GM18868 (cell line): ENCODE measurements around the gene MAP7.

Experiments
- ATAC-seq: cut with Tn5 transposase; IDR thresholded peaks from one replicate; pipeline ENCODE4 v1.9.1; 2021; ENCODE audit warnings: mild to moderate bottlenecking, moderate library complexity; ENCODE audit not compliant: unreplicated experiment

The MAP7 gene

GRCh38 chr6:136345145-136345544, 205.1 kb downstream of the MAP7 start:
- ATAC-seq = no peak

- ATAC-seq = no peak
Measured at GRCh38 chr6:136344420-136344819, 205.8 kb downstream of the MAP7 start.

GRCh38 chr6:136343700-136344099, 206.5 kb downstream of the MAP7 start:
- no peak for ATAC-seq

GRCh38 chr6:136343275-136343674, 206.9 kb downstream of the MAP7 start:
- ATAC-seq = no peak

GRCh38 chr6:136341967-136342366, 208.3 kb downstream of the MAP7 start:
- no peak for ATAC-seq

GRCh38 chr6:136341367-136341766, 208.9 kb downstream of the MAP7 start:
- ATAC-seq = no peak

- no peak for ATAC-seq
Measured at GRCh38 chr6:136338486-136338885, 211.7 kb downstream of the MAP7 start.

- no peak for ATAC-seq
Measured at GRCh38 chr6:136337606-136338005, 212.6 kb downstream of the MAP7 start.

- no peak for ATAC-seq
Measured at GRCh38 chr6:136337121-136337520, 213.1 kb downstream of the MAP7 start.

- no peak for ATAC-seq
Measured at GRCh38 chr6:136335736-136336363, 214.4 kb downstream of the MAP7 start.

GRCh38 chr6:136334853-136335252, 215.4 kb downstream of the MAP7 start:
- no peak for ATAC-seq

- no peak for ATAC-seq
Measured at GRCh38 chr6:136334465-136334846, 215.8 kb downstream of the MAP7 start.

GRCh38 chr6:136333824-136334464, 216.3 kb downstream of the MAP7 start:
- ATAC-seq = no peak

- ATAC-seq = no peak
Measured at GRCh38 chr6:136331461-136331860, 218.8 kb downstream of the MAP7 start.

GRCh38 chr6:136330634-136331033, 219.6 kb downstream of the MAP7 start:
- ATAC-seq = no peak

GRCh38 chr6:136326038-136326553, 224.1 kb downstream of the MAP7 start:
- no peak for ATAC-seq

GRCh38 chr6:136324686-136325380, 225.4 kb downstream of the MAP7 start:
- ATAC-seq = no peak

- ATAC-seq = no peak
Measured at GRCh38 chr6:136323431-136324112, 226.7 kb downstream of the MAP7 start.

GRCh38 chr6:136319732-136320131, 230.5 kb downstream of the MAP7 start:
- no peak for ATAC-seq

GRCh38 chr6:136318676-136319075, 231.5 kb downstream of the MAP7 start:
- no peak for ATAC-seq

GRCh38 chr6:136317971-136318370, 232.3 kb downstream of the MAP7 start:
- ATAC-seq = no peak
